HG02884 (cell line): ENCODE results near the gene ZNF841.
"Not testable (repeated sequence)": the region's sequence is repeated elsewhere in the genome, so short reads cannot be mapped to it uniquely, and the experiment has no call there.

Source experiments
- ATAC-seq: cut with Tn5 transposase; IDR thresholded peaks from one replicate; pipeline ENCODE4 v1.9.1; 2021; ENCODE audit warnings: mild to moderate bottlenecking, moderate library complexity; ENCODE audit not compliant: unreplicated experiment

The ZNF841 gene

DNA sequence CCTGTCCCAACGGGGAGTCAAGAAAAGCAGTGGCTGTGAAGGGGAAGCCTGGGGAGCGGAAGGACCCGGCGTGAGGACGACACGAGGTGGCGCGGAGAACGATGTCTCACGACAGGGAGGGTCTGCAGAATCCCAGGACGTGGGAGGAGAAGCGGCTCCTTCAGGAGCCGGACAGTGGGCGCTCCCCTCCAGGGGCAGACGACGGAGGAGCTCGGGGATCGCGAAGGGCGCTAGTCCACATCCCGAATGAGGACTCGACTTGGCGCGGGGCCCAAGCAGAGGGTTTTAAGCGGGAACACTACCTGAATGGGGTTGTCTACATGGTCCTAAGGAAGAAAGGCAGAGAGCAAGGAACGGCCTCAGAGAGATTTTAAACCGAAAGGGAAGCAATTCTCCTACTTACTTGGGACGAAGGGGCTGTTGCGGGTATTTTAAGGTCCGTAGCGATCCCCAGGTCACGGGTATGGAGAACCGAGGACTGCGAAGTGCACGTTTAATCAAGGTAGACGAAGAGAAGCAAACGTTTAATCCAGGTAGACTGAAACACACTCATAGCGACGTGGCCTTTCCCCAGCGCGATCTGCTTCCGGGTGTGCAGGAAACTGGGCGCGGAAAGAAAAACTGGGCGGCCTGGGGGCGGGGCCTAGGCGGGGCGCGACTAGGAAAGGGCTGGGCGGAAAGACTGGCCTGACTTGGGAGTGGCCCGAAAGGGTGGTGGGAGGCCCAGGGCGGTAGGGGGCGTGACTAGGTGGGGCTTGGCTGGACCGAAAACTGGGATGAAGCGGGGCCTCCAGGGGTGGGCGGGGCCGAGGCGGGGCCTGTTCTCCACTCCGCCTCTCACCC, at the start of gene ZNF841:
TSS of gene ZNF841 (minus strand) at position 594 of the 843 bp plus-strand sequence. CDS start 10,964 bp downstream, outside the sequence.
- peak; percentile 48 for ATAC-seq

DNA sequence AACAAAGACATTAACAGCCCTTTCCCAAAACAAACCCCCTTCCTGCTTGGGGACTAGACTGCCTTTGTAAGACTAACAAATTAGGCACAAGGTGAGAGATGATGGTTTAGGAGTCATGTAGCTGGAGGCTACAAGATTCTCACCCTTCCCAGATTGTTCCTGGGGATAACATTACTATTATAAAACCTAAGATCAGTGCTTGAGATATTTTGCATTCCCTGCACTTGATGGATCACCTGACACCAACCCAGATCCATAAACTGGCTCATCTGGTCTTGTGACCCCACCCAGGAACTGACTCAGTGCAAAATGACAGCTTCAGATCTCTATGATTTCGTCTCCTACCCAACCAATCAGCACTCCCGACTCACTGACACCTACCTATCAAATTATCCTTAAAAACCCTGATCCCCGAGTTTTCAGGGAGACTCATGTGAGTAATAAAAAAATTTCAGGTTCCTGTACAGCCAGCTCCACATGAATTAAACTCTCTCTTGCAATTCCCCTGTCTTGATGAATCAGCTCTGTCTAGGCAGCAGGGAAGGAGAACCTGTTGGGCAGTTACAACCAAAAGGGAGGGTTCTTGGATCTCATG, 46.5 kb upstream of the ZNF841 start:
- no peak for ATAC-seq

DNA sequence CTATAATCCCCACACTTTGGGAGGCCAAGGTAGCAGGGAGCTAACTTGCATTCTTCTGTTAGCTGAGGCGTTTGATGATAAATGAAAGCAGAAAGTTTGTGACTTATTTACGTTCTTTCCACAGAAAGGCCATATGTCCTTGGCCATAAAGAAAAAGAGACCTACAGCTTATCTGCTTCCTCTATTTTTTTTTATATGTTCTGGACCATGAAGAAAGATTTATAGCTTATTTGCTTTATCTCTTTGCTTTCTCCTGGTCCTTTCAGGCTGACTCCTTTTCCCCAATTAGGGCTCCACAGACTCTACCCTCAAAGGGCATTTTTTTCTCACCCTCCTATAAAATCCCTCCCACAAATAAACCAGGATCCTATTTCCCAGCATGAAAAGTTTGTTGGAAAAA, 45.6 kb upstream of the ZNF841 start:
- ATAC-seq: no peak

DNA sequence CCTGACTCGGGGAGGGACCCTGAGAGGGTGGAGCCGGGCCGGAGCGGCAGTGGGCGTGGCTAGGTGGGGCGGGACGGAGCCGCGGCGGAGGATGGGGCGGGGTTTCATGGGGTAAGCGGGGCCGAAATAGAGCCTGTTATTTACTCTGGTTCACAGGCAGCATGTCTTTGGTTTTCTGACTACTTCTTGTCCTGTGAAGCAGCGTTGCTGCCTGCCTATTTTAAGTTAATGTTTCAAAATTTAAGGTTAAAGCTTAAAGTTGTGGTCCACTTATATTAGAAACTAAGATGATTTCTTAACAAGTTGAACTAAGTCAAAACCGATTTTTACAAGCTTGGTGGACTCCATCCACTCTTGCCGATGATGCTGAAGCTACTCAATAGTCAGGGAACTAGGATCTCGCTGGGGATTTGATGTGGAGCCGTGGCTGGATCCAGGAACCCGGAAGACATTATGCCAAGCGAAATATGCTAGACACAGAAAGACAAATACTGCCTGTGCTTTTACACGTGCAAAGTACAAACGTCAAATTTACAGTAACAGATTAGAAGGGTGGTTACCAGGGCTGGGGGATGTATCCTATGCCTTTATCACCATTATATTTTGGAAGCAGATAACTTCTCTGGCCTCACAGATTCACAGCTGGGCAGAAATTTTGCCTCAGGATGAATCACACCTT, 44.6 kb upstream of the ZNF841 start:
- peak; percentile 92 for ATAC-seq

DNA sequence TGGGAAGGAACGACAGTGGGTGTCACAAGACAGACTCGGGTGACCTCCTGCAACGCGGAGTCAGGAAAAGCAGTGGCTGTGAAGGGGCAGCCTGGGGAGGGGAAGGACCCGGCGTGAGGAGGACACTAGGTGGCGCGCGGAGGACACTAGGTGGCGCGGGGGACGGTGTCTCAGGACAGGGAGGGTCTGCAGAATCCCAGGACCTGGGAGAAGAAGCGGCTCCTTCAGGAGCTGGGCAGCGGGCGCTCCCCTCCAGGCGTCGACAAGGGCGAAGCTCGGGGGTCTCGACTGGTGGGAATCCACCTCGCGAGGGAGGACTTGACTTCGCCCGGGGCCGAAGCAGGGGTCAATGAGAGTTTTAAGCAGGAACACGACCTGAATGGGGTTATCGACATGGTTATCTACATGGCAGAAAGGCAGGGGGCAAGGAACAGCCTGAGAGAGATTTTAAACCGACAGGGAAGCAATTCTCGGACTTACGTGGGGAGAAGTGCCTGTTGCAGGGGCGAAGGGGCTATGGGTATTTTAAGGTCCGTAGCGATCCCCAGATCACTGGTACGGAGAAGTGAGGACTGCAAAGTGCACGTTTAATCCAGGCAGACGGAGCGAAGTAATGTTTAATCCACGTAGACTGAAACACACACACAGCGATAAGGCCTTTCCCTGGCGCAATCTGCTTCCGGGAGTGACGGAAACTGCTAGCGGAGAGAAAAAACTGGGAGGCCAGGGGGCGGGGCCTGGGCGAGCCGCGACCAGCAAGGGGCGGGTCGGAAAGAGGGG, 43.9 kb upstream of the ZNF841 start, which contains the start of gene ZNF616:
TSS of gene ZNF616 (minus strand) at position 687 of the 780 bp plus-strand sequence. CDS start 9,426 bp downstream, outside the sequence.
- ATAC-seq: peak; percentile 44

DNA sequence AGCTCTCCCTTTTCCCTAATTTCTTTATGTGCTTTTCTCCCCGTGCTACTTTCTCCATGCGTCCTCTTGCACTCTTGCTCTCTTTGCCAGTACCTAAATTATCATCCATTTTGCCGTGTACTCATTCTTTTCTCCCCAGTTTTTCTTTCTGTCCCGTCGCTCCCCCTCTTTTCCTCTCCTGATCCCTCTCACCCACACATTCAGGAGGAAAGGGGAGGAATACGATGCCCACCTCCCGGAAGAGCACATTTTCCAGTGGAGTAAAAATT, 43.4 kb upstream of the ZNF841 start:
- no peak for ATAC-seq

DNA sequence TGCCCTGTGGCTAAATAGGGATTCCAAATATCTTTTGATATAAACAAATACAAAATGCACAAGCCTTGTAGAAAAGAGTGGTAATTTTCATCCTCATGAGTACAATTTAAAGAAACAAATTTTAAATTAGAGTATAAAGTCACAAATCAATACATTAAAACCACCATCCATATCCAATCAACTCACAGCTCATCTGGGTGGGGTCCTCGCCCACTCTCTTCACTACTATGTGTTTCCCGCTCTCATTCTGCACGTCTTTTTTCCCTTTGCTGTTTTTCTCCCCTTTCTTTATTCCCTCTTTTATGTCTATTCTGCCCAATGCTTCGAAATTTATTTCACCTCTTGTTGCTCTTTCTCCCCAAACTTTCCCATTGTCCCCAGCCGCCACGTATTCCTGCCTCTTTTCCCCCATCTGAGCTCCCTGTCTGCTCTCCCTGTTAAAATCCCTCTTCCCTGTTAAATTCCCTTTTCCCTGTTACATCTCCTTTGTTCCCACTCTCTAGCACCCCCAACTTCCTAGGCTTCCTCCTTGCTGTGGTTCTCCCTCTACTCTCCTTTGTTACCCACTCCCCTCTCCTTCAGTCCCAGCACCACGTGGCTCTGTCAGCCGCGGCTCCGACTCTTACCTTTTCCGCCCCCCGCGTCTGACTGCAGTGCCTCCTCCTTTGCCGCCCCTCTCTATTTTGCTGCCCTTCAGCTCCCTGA, 42.9 kb upstream of the ZNF841 start:
- no peak for ATAC-seq

DNA sequence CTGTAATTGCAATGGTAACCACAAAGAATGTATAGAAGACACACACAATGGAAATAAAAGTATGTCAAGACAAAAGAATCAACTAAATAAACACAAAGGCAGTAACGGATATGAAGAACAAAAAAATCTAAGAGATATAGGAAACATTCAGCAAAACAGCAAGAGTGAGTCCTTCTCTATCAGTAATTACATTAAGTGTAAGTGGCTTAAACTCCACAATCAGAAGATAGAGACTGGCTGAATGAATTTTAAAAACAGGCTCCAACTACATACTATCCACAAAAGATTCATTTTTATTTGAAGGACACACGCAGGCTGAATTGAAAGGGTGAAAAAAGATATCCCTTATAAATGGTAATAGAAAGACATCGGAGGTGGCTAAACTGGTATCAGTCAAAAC, 24.7 kb upstream of the ZNF841 start:
- no peak for ATAC-seq

DNA sequence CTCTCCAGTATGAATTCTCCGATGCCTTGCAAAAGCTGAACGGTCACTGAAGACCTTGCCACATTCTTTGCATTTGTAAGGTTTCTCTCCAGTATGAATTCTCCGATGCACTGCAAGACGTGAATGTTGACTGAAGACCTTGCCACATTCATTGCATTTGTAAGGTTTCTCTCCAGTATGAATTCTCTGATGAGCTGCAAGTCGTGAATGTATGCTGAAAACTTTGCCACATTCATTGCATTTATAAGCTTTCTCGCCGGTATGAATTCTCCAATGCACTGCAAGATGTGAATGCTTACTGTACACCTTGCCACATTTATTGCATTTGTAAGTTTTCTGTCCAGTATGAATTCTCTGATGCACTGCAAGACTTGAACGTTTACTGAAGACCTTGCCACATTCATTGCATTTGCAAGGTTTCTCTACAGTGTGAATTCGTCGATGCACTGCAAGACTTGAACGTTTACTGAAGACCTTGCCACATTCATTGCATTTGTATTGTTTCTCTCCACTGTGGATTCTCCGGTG, 20.0 kb upstream of the ZNF841 start:
- ATAC-seq: no peak

DNA sequence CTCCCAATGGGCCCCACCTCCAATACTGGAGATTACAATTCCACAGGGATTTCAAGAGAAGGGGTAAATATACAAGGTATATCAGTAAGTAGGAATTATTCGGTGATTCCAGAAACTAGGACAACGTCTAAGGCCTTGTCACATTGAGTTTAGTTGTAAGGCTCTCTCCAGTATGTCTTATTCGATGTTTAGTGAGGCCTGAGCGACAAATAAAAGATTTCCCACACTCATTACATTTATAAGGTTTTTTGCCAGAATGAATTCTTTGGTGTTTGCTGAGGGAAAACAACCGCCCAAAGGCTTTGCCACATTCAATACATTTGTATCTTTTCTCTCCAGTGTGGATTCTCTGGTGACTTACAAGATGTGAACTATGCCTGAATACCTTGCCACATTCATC, 19.1 kb upstream of the ZNF841 start:
- no peak for ATAC-seq

DNA sequence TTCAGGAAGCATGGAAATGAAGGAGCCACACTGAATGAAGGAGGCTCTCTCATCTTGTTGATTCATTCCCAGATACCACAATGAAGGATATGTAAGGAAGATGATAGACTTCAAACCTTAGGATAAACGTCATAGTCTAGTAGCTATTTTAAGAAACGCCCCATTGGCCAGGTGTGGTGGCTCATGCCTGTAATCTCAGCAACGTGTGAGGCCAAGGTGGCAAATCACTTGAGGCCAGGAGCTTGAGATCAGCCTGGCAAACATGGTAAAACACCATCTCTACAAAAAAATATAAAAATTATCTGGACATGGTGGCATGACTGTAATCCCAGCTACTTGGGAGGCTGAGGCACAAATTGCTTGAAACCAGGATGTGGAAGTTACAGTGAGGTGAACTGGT, 17.1 kb upstream of the ZNF841 start:
- ATAC-seq: no peak

DNA sequence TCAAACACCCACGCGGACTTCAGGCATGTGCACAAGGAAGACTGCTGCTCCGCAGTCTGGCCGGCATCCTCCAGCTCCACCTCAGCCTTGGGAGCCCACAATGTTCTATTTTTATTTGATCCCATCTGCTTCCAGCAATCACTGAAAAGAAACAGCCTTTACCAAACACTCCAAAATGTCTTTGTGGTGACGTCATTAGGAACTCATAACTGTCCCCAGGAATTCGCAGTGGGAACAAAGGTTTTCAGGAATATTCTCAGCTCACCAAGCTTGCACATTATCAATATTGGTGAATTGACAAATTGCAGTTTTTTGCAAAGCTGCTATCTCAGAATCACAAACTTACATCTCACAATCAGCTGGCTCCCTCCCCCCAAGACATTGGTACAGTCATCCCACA, 15.2 kb upstream of the ZNF841 start:
- no peak for ATAC-seq

DNA sequence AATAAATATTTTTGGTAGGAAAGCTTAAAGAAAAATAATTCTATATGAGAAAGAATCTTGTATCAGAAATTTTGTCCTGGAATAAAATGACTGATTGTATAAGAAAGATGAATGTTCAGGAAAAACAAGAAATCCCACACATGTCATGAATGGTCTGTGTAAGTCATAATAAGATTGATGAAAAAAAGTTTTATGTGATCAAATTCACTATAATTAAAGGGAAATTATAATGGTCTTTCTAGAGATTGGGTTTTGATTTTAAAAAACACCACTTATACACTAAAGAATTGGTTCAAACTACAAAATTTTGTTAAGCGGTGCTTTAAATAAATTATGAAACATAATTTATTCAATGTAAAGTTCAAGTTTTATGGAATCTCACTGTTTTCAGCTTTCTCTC, 7.2 kb upstream of the ZNF841 start:
- ATAC-seq: no peak

DNA sequence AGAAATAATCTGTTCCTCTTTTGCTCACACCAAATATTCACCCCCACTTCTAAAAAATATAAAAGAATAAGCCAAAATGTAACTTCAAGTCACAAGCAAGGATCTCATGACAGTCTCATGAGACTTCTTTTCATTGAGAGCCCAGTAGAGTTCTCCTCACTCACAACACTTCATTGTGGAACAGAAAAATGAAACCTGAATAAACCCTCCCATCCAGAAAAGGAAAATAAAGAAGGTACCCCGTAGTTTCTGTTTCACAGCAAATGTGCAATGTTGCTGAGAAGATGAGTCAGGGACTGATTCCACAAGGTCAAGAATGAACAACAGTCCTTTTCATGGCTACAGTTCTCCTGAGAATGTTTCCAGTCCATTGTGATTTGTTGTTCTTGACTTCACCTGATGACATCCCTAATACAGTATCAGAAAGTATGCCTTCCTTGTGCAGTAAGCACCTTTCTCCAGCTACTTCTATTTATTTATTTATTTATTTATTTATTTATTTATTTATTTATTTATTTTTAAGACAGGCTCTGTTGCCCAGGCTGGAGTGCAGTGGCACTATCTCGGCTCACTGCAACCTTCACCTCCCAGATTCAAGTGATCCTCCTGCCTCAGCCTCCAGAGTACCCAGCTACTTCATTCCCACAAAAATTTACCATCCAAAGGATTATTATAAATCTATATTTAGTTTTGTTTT, 6.4 kb upstream of the ZNF841 start:
- ATAC-seq: no peak

DNA sequence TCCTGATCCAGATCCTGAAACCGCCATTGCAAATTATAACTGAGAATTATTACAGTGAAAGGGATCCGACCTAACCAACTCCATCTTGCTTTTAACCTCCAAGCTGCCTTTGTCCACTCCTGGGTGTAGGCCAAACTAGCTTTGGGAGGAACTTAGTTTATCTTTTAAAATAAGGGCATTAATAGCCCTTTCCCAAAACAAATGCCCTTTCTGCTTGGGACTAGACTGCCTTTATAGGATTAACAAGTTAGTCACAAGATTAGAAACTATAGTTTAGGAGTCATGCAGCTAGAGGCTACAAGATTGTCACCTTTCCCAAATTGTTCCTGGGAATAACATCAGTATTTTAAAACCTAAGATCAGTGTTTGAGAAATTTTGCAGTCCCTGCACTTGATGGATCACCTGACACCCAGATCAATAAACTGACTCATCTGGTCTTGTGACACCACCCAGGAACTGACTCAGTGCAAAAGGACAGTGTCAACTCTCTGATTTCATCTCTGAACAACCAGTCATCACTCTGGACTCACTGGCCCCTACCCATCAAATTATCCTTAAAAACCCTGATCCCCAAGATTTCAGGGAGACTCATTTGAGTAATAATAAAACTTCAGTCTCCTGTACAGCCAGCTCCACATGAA, 4.1 kb upstream of the ZNF841 start:
- no peak for ATAC-seq

DNA sequence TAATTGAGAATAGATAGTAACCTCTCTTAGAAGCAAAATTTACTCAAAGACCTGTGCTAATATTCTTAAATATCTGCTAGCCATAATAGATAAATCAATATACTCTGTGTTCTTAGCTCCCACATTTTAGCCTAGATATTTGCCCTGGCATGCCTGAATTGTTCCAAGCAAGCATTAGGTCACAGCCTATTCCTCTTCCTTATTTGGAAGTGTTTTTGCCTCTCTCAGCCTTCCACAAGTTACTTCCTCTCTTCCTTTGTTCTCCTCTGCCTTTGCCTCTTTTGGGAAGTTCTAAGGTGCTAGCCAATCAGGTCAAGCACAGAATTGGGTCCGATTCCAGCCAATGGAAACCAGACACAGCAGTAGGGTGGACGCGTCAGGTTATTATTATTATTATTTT, 851 bp upstream of the ZNF841 start:
- not testable (repeated sequence) for ATAC-seq

DNA sequence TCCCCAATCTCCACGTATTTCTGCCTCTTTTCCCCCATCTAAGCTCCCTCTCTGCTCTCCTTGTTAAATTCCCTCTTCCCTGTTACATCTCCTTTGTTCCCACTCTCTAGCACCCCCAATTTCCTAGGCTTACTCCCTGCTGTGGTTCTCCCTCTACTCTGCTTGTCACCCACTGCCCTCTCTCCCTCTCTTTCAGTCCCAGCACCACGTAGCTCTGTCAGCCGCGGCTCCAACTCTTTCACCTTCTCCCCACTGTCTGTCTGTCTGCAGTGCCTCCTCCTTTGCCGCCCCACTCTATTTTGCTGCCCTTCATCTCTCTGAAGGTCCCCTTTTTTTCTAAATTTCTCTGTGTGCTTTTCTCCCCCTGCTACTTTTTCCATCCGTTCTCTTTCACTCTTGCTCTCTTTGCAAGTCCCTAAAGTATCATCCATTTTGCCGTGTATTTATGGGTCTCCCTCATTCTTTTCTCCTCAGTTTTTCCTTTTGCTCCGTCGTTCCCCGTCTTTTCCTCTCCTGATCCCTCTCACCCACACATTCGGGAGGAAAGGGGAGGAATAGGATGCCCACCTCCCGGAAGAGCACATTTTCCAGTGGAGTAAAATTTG, 937 bp downstream of the ZNF841 start:
- ATAC-seq: no peak

DNA sequence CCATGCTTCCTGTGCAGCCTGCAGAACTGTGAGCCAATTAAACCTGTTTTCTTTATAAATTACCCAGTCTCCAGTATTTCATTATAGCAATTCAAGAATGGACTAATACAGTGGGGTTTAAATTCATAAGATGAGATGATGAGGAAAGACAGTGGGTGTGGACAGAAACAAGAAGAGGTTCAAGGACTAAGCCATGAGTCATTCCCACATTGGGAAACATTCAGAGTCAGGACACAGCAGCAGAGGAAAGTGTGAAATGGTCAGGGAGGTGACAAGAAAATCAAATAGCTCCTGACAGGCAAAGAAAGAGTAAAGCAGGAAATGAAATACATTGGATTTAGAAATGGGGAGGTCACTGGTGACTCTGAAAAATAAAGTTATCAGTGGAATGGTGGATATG, 9.1 kb downstream of the ZNF841 start:
- no peak for ATAC-seq

DNA sequence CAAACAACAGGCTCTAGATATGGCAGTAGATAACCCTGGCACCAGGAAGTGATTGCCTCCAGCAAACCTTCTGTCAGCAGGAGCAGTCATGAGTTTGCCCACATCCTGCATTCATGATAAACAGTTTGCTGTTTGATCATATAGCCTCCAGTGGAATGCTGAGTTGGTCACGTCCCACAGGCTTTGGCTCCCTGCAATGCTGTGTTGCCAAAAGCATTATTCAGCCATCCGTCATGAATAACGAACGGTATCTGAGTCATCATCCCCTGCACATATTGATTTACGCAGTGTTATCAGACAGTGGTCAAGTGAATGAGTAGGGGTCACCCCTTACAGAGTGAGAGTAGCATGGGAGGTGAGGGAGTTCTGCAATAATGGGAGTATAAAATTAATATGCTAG, 25.1 kb downstream of the ZNF841 start:
- ATAC-seq: no peak
